OCI-LY7 (cell line): Measurements from ENCODE around the gene NEUROG2. TPM values are rescaled to one million over a fixed set of nuclear protein-coding genes. Genes with fewer than 3 reads are reported as not detected.
"Not testable (repeated sequence)": the region's sequence is repeated elsewhere in the genome, so short reads cannot be mapped to it uniquely, and the experiment has no call there.

Experiments used
- BruUV-seq: library from RNA; stranded (reverse); fragments of 400-500 nt; replicated peaks from 2 replicates; lab custom pipeline; 2021; lab: Mats Ljungman, UMichigan
- CTCF ChIA-PET: fragments of 300-600 bp; sonication (Branson Sonifier 250); formaldehyde crosslinking; loops from one replicate; lab custom pipeline; 2022; ENCODE audit warnings: antibody characterized with exemption; ENCODE audit not compliant: unreplicated experiment; lab: Charles Lee
- POLR2A ChIA-PET: fragments of 300-600 bp; sonication (Branson Sonifier 250); formaldehyde crosslinking; loops from one replicate; lab custom pipeline; 2022; ENCODE audit warnings: antibody characterized with exemption; lab: Charles Lee
- DNase-seq: peaks from one replicate; pipeline ENCODE4 v3.0.0-alpha.2; 2015; ENCODE audit warnings: low spot score
- H2AFZ ChIP-seq: fragments of 200-600 bp; sonication (generic), shearing (Covaris generic); 2 replicates; pipeline ENCODE4 v1.6.1; 2014; ENCODE audit warnings: mild to moderate bottlenecking, antibody characterized with exemption, low read length, moderate library complexity
- H3K27ac ChIP-seq: fragments of 200-600 bp; sonication (generic); 2 replicates; pipeline ENCODE4 v1.5.1; 2014; ENCODE audit warnings: mixed run types, low read depth, mild to moderate bottlenecking, moderate library complexity, low read length, inconsistent platforms; ENCODE audit not compliant: poor library complexity, severe bottlenecking
- H3K36me3 ChIP-seq: fragments of 200-600 bp; sonication (generic); 2 replicates; pipeline ENCODE4 v1.6.1; 2014; ENCODE audit warnings: mild to moderate bottlenecking, antibody characterized with exemption, low read length, moderate library complexity, mixed read lengths; ENCODE audit not compliant: insufficient read depth
- H3K4me1 ChIP-seq: fragments of 200-600 bp; sonication (generic); 2 replicates; pipeline ENCODE4 v1.5.1; 2014; ENCODE audit warnings: mild to moderate bottlenecking, low read length; ENCODE audit not compliant: insufficient read depth, poor library complexity, severe bottlenecking
- H3K4me2 ChIP-seq: fragments of 200-600 bp; sonication (generic); 2 replicates; pipeline ENCODE4 v1.6.1; 2014; ENCODE audit warnings: mild to moderate bottlenecking, low read length
- H3K4me3 ChIP-seq: fragments of 200-600 bp; sonication (generic); 2 replicates; pipeline ENCODE4 v1.5.1; 2014; ENCODE audit warnings: mild to moderate bottlenecking, low read depth, low read length; ENCODE audit not compliant: poor library complexity, severe bottlenecking
- H3K79me2 ChIP-seq: fragments of 200-600 bp; sonication (generic); 2 replicates; pipeline ENCODE4 v1.6.1; 2016; ENCODE audit warnings: low read depth, mild to moderate bottlenecking, low read length, moderate library complexity, mixed read lengths; ENCODE audit not compliant: insufficient read depth
- H3K9me2 ChIP-seq: fragments of 200-600 bp; sonication (generic); 2 replicates; pipeline ENCODE4 v1.6.1; 2016; ENCODE audit warnings: mild to moderate bottlenecking, low read length, mixed read lengths; ENCODE audit not compliant: insufficient read depth
- H3K9me3 ChIP-seq: fragments of 200-600 bp; sonication (generic); 2 replicates; pipeline ENCODE4 v1.6.1; 2014; ENCODE audit warnings: mild to moderate bottlenecking, mixed run types, low read length, mixed read lengths
- H4K20me1 ChIP-seq: fragments of 200-600 bp; sonication (generic); 2 replicates; pipeline ENCODE4 v1.6.1; 2014; ENCODE audit warnings: mild to moderate bottlenecking, antibody characterized with exemption, low read length, moderate library complexity, mixed read lengths; ENCODE audit not compliant: insufficient read depth
- EZH2phosphoT487 ChIP-seq: fragments of 200-600 bp; sonication (generic); IDR thresholded peaks from 2 replicates; pipeline ENCODE4 v1.6.1; 2018; ENCODE audit warnings: low read depth, borderline replicate concordance, mild to moderate bottlenecking, mixed run types, antibody characterized with exemption, low read length, moderate library complexity, mixed read lengths
- intact Hi-C: fragments of 100-400 bp; cut with micrococcal nuclease; formaldehyde crosslinking; loops from one replicate; pipeline ENCODE4 v1.10.0; 2022; ENCODE audit not compliant: unreplicated experiment
- total RNA-seq, 2 experiments: library from RNA; depleted of rRNA in 1 of 2; stranded (reverse); fragments of >200 nt in 1 of 2; shearing (Covaris generic) in 1 of 2; gene quantifications; 2 replicates each; pipeline ENCODE4 v1.2.3, GENCODE V29; 2014 to 2022
- TF ChIP-seq, protein P1 (sequence below): fragments of 200-600 bp; sonication (generic); conservative IDR thresholded peaks from 2 replicates; pipeline ENCODE4 v1.5.1; 2014; ENCODE audit warnings: mild to moderate bottlenecking, antibody characterized with exemption, low read length, moderate library complexity, mixed read lengths

Gene NEUROG2
- total RNA-seq, 2 experiments from 2014 or later: 0.06 TPM; not detected in 1

- no peak for DNase-seq
- Histone ChIP-seq H4K20me1 (no peaks in the 10 kb centered on the region), H3K9me2 (no peaks in the 10 kb centered on the region), H3K4me1 (no peaks in the 10 kb centered on the region), H3K4me2 (no peak overlapping the region), H2AFZ (no peak overlapping the region), H3K27ac (no peak overlapping the region), H3K79me2 (no peaks in the 10 kb centered on the region), H3K9me3 (no peaks in the 10 kb centered on the region), H3K36me3 (no peaks in the 10 kb centered on the region), H3K4me3 (no peak overlapping the region)
- BruUV-seq: no TSS peak
- ChIA-PET POLR2A (no interaction called here), CTCF (no interaction called here)
- TF ChIP-seq EZH2phosphoT487: no peak
- TF ChIP-seq, protein P1, sequence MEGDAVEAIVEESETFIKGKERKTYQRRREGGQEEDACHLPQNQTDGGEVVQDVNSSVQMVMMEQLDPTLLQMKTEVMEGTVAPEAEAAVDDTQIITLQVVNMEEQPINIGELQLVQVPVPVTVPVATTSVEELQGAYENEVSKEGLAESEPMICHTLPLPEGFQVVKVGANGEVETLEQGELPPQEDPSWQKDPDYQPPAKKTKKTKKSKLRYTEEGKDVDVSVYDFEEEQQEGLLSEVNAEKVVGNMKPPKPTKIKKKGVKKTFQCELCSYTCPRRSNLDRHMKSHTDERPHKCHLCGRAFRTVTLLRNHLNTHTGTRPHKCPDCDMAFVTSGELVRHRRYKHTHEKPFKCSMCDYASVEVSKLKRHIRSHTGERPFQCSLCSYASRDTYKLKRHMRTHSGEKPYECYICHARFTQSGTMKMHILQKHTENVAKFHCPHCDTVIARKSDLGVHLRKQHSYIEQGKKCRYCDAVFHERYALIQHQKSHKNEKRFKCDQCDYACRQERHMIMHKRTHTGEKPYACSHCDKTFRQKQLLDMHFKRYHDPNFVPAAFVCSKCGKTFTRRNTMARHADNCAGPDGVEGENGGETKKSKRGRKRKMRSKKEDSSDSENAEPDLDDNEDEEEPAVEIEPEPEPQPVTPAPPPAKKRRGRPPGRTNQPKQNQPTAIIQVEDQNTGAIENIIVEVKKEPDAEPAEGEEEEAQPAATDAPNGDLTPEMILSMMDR: no peak
- intact Hi-C loops: no loop called here
Observed at GRCh38 chr4:112492321-112492720, 23.7 kb downstream of the NEUROG2 start.

DNA sequence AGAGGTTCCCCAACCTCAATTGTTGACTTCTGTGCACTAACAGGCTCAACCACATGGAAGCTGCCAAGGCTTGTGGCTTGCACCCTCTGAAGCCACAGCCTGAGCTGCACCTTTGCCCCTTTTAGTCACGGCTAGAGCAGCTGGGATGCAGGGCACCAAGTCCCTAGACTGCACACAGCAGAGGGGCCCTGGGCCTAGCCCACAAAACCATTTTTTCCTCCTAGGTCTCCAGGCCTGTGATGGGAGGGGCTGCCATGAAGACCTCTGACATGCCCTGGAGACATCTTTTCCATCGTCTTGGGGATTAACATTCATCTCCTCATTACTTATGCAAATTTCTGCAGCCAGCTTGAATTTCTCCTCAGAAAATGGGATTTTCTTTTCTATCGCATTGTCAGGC is 25.2 kb downstream of the NEUROG2 start:
- H3K9me3 ChIP-seq, H2AFZ ChIP-seq, H3K27ac ChIP-seq, POLR2A ChIA-PET, H3K4me1 ChIP-seq, H3K4me2 ChIP-seq, H4K20me1 ChIP-seq, H3K9me2 ChIP-seq, intact Hi-C loops, BruUV-seq, H3K4me3 ChIP-seq, DNase-seq, H3K36me3 ChIP-seq, H3K79me2 ChIP-seq, CTCF ChIA-PET: not testable (repeated sequence)

DNA sequence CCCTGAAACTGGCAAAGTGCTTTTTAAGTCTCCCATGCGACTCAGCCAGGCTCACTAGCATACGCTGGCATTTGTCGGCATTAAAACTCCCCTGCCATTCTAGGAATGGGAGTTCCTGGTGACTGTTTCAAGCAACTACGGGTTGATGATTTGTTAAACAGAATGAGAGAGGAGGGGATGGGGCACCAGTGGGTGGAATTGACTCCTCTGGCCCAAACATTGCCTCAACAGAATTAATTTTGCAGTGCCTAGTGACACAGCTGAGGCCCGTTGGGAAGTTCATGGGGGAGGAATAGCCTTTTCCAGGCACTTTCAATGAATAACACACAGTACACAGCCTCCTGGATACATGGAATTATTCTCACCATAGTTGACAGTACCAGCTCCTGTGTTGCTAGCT is 30.1 kb downstream of the NEUROG2 start:
- POLR2A ChIA-PET: interaction anchor here (0.9 to 1.2 kb wide), 2 partner anchors 15 to 17 kb away, joined by 3 read pairs; no protein-coding TSS in a partner anchor

More for the DNA sequence above, 30.1 kb downstream of the NEUROG2 start:
- Histone ChIP-seq H3K27ac (no peak overlapping the region), H3K4me1 (no peaks in the 10 kb centered on the region), H3K9me2 (no peaks in the 10 kb centered on the region), H3K79me2 (no peaks in the 10 kb centered on the region), H3K9me3 (peaks cover 7% of the 10 kb centered on the region; the same call in 1 of the 2 replicates), H2AFZ (no peak overlapping the region), H3K4me3 (no peak overlapping the region), H4K20me1 (no peaks in the 10 kb centered on the region), H3K36me3 (no peaks in the 10 kb centered on the region), H3K4me2 (no peak overlapping the region)
- DNase-seq: no peak
- BruUV-seq: no TSS peak
- intact Hi-C loops: no loop called here
- CTCF ChIA-PET: no interaction called here
- no peak for TF ChIP-seq EZH2phosphoT487
- TF ChIP-seq, protein P1: no peak
